H1 (cell line): ENCODE data around the gene SYNE4. TPM values are rescaled to one million over a fixed set of nuclear protein-coding genes. Genes with fewer than 3 reads are reported as not detected.

Source experiments
- CTCF ChIA-PET: fragments of 300-600 bp; sonication (Branson Sonifier 250); formaldehyde crosslinking; loops from one replicate; lab custom pipeline; 2021; ENCODE audit not compliant: partially characterized antibody; lab: Charles Lee
- POLR2A ChIA-PET: fragments of 300-600 bp; sonication (Branson Sonifier 250); formaldehyde crosslinking; loops from one replicate; lab custom pipeline; 2021; ENCODE audit warnings: inconsistent platforms; ENCODE audit not compliant: partially characterized antibody; lab: Charles Lee
- DNase-seq, 2 experiments: peaks; one replicate each; pipeline versions ENCODE4 v3.0.0 to v3.0.0-alpha.2; 2010 to 2022; ENCODE audit warnings: low spot score in 2 of 2, low read depth in 1 of 2, mixed read lengths in 1 of 2
- FAIRE-seq: peaks from 2 replicates; lab custom pipeline; 2011; peaks lifted over from hg19 to GRCh38; lab: Jason Lieb, UNC
- H2AFZ ChIP-seq: 2 replicates; pipeline ENCODE4 v1.8.1; 2012; ENCODE audit warnings: low read length, inconsistent platforms
- H2AK5ac ChIP-seq: 2 replicates; pipeline ENCODE4 v1.6.1; 2013; ENCODE audit warnings: low read depth, low read length
- H2BK120ac ChIP-seq: replicated peaks from 2 replicates; pipeline ENCODE3; 2013; ENCODE audit warnings: low read depth, low read length, inconsistent platforms
- H2BK12ac ChIP-seq: 2 replicates; pipeline ENCODE4 v1.6.1; 2013; ENCODE audit warnings: low read depth, low read length
- H2BK15ac ChIP-seq: 2 replicates; pipeline ENCODE4 v1.6.1; 2013; ENCODE audit warnings: low read length
- H2BK20ac ChIP-seq: 2 replicates; pipeline ENCODE4 v1.6.1; 2013; ENCODE audit warnings: low read length
- H2BK5ac ChIP-seq: 2 replicates; pipeline ENCODE4 v1.6.1; 2013; ENCODE audit warnings: low read depth, low read length
- H3K14ac ChIP-seq: 2 replicates; pipeline ENCODE4 v1.6.1; 2013; ENCODE audit warnings: inconsistent platforms; ENCODE audit not compliant: insufficient read length
- H3K18ac ChIP-seq: 2 replicates; pipeline ENCODE4 v1.6.1; 2013; ENCODE audit warnings: low read length; ENCODE audit errors: extremely low read depth
- H3K23ac ChIP-seq: 2 replicates; pipeline ENCODE4 v1.6.1; 2013; ENCODE audit warnings: inconsistent platforms; ENCODE audit not compliant: insufficient read length
- H3K23me2 ChIP-seq: 2 replicates; pipeline ENCODE4 v1.6.1; 2013; ENCODE audit warnings: low read depth, low read length
- H3K27ac ChIP-seq: 2 replicates; pipeline ENCODE4 v1.6.1; 2011; ENCODE audit warnings: low read depth, low read length, inconsistent platforms
- H3K27me3 ChIP-seq, 4 experiments: replicated peaks in 1 of 4; 1 replicate in 1 of 4; 2 replicates in 3 of 4; pipeline versions ENCODE4 v1.6.1 to v1.8.1; 2011 to 2013; ENCODE audit warnings: low read length in 3 of 4, mild to moderate bottlenecking in 3 of 4, inconsistent platforms in 2 of 4, mixed read lengths in 2 of 4, moderate library complexity in 1 of 4; ENCODE audit not compliant: control insufficient read depth in 3 of 4, insufficient read depth in 3 of 4; ENCODE audit errors: extremely low read depth in 1 of 4
- H3K36me3 ChIP-seq, 4 experiments: 2 replicates each; pipeline versions ENCODE4 v1.6.1 to v1.8.1; 2011 to 2013; ENCODE audit warnings: mild to moderate bottlenecking in 4 of 4, low read length in 3 of 4, moderate library complexity in 2 of 4, control low read depth in 1 of 4, inconsistent platforms in 1 of 4; ENCODE audit not compliant: insufficient read depth in 4 of 4, control insufficient read depth in 2 of 4
- H3K4ac ChIP-seq: replicated peaks from 2 replicates; pipeline ENCODE3; 2013; ENCODE audit warnings: low read length, low read depth, mixed read lengths, inconsistent platforms; ENCODE audit not compliant: insufficient read length
- H3K4me1 ChIP-seq, 4 experiments: replicated peaks in 1 of 4; 1 replicate in 1 of 4; 2 replicates in 3 of 4; pipeline versions ENCODE4 v1.6.1 to v1.8.1; 2011 to 2013; ENCODE audit warnings: low read length in 3 of 4, inconsistent platforms in 2 of 4, mixed read lengths in 1 of 4; ENCODE audit not compliant: insufficient read depth in 4 of 4, control insufficient read depth in 3 of 4
- H3K4me2 ChIP-seq, 2 experiments: 2 replicates each; pipeline versions ENCODE4 v1.6.1 to v1.8.1; 2011 to 2013; ENCODE audit warnings: low read depth in 2 of 2, low read length in 2 of 2, control low read depth in 1 of 2, inconsistent platforms in 1 of 2, mild to moderate bottlenecking in 1 of 2; ENCODE audit not compliant: insufficient read depth in 1 of 2
- H3K4me3 ChIP-seq, 4 experiments: fragments of 200-600, 300-600 bp in 1 of 4; sonication (generic), shearing (Covaris generic), sonication (Bioruptor Twin) in 1 of 4; 2 replicates each; pipeline versions ENCODE4 v1.5.1 to v1.8.1; 2011 to 2016; ENCODE audit warnings: low read length in 4 of 4, low read depth in 3 of 4, control low read depth in 2 of 4, inconsistent platforms in 2 of 4, mild to moderate bottlenecking in 2 of 4, mixed read lengths in 1 of 4, moderate library complexity in 1 of 4; ENCODE audit not compliant: insufficient read depth in 2 of 4; ENCODE audit errors: extremely low read depth in 1 of 4
- H3K56ac ChIP-seq: replicated peaks from 2 replicates; pipeline ENCODE3; 2013; ENCODE audit warnings: low read depth, mild to moderate bottlenecking, mixed read lengths, low read length, inconsistent platforms; ENCODE audit not compliant: insufficient read length
- H3K79me1 ChIP-seq: 2 replicates; pipeline ENCODE4 v1.6.1; 2013; ENCODE audit warnings: low read depth, low read length, control low read depth
- H3K79me2 ChIP-seq, 2 experiments: 2 replicates each; pipeline versions ENCODE4 v1.6.1 to v1.8.1; 2012 to 2013; ENCODE audit warnings: low read length in 2 of 2, mild to moderate bottlenecking in 2 of 2, inconsistent platforms in 1 of 2; ENCODE audit not compliant: insufficient read depth in 2 of 2, control insufficient read depth in 1 of 2
- H3K9ac ChIP-seq, 4 experiments: replicated peaks in 1 of 4; 1 replicate in 1 of 4; 2 replicates in 3 of 4; pipeline versions ENCODE4 v1.6.1 to v1.8.1; 2011 to 2013; ENCODE audit warnings: low read depth in 3 of 4, low read length in 3 of 4, control low read depth in 2 of 4, mild to moderate bottlenecking in 2 of 4, moderate library complexity in 2 of 4, inconsistent platforms in 1 of 4; ENCODE audit errors: extremely low read depth in 1 of 4
- H3K9me3 ChIP-seq, 2 experiments: 2 replicates each; pipeline versions ENCODE4 v1.6.1 to v1.8.1; 2012 to 2013; ENCODE audit warnings: mild to moderate bottlenecking in 2 of 2, moderate library complexity in 2 of 2, control low read depth in 1 of 2, inconsistent platforms in 1 of 2, low read depth in 1 of 2, low read length in 1 of 2, mixed read lengths in 1 of 2; ENCODE audit not compliant: insufficient read depth in 2 of 2
- H4K20me1 ChIP-seq, 2 experiments: replicated peaks in 1 of 2; 2 replicates each; pipeline versions ENCODE3 to v1.8.1; 2011 to 2013; ENCODE audit warnings: inconsistent platforms in 2 of 2, low read length in 2 of 2, mild to moderate bottlenecking in 1 of 2; ENCODE audit not compliant: insufficient read depth in 2 of 2, control insufficient read depth in 1 of 2
- H4K5ac ChIP-seq: 2 replicates; pipeline ENCODE4 v1.6.1; 2013; ENCODE audit warnings: low read length, low read depth, mixed read lengths, inconsistent platforms; ENCODE audit not compliant: insufficient read length
- H4K8ac ChIP-seq: 2 replicates; pipeline ENCODE4 v1.8.0; 2013; ENCODE audit warnings: mild to moderate bottlenecking, moderate library complexity, low read length, inconsistent platforms; ENCODE audit not compliant: insufficient read depth; ENCODE audit errors: extremely low read depth
- H4K91ac ChIP-seq: replicated peaks from 2 replicates; pipeline ENCODE3; 2013; ENCODE audit warnings: low read length, mixed read lengths, inconsistent platforms; ENCODE audit not compliant: insufficient read length
- ASH2L ChIP-seq: fragments of 200-600, 300-600 bp; sonication (generic); IDR thresholded peaks from one replicate; pipeline ENCODE4 v1.7.1; 2017; ENCODE audit warnings: low read length
- EP300 ChIP-seq, 2 experiments: IDR thresholded peaks; 1 replicate in 1 of 2; 2 replicates in 1 of 2; pipeline ENCODE4 v1.6.1; 2011 to 2012; ENCODE audit warnings: low read depth in 2 of 2, low read length in 2 of 2, mild to moderate bottlenecking in 2 of 2, borderline replicate concordance in 1 of 2, inconsistent platforms in 1 of 2, moderate library complexity in 1 of 2
- GABPA ChIP-seq: IDR thresholded peaks from 2 replicates; pipeline ENCODE4 v1.6.1; 2011; ENCODE audit warnings: mild to moderate bottlenecking, low read length, moderate library complexity, borderline replicate concordance; ENCODE audit not compliant: insufficient read depth
- KDM5A ChIP-seq: fragments of 200-600 bp; IDR thresholded peaks from 2 replicates; pipeline ENCODE4 v1.7.1; 2012; ENCODE audit warnings: mild to moderate bottlenecking, low read length, inconsistent platforms, mixed read lengths
- POLR2AphosphoS5 ChIP-seq: IDR thresholded peaks from 2 replicates; pipeline ENCODE4 v1.6.1; 2011; ENCODE audit warnings: low read depth, low read length
- SP1 ChIP-seq: IDR thresholded peaks from 2 replicates; pipeline ENCODE4 v1.6.1; 2011; ENCODE audit warnings: low read depth, low read length
- SUZ12 ChIP-seq: fragments of 200-600 bp; sonication (generic); IDR thresholded peaks from 2 replicates; pipeline ENCODE4 v1.6.1; 2012; ENCODE audit warnings: mild to moderate bottlenecking, inconsistent platforms, low read length, moderate library complexity, mixed read lengths
- TAF7 ChIP-seq: optimal IDR thresholded peaks from 2 replicates; pipeline ENCODE3; 2011; ENCODE audit warnings: low read depth, mild to moderate bottlenecking, inconsistent platforms, low read length, moderate library complexity, borderline replicate concordance
- WGBS, 2 experiments: shearing (Covaris generic) in 1 of 2; methylation state at CpG; one replicate each; pipeline versions ENCODE4 v1.1.6 to v1.1.7; 2013 to 2015; ENCODE audit warnings: low lambda C conversion rate in 2 of 2, mixed read lengths in 2 of 2, inconsistent platforms in 1 of 2, low coverage in 1 of 2, missing lambda C conversion rate in 1 of 2; ENCODE audit not compliant: insufficient replicate concordance in 2 of 2, insufficient coverage in 1 of 2, insufficient read length in 1 of 2; ENCODE audit errors: extremely low coverage in 1 of 2, missing lambda C conversion rate in 1 of 2; 5-methylcytosine and 5-hydroxymethylcytosine counted together
- polyA plus RNA-seq, 7 experiments: library from polyadenylated mRNA; depleted of rRNA in 3 of 7; stranded (reverse) in 5 of 7; unstranded in 2 of 7; fragments of >200 nt in 5 of 7; fragments of 200-250 nt in 2 of 7; gene quantifications; 1 replicate in 5 of 7; 2 replicates in 1 of 7; 4 replicates in 1 of 7; pipeline versions ENCODE4 v1.2.1 to v1.2.3, GENCODE V29; 2011 to 2013; ENCODE audit warnings: missing spikeins in 2 of 7, mixed read lengths in 2 of 7
- total RNA-seq: library from RNA; stranded (reverse); fragmentation: NEBNext Ultra II Directional; extraction: Animal tissue kit (Norgen Biotek cat#: 25700); gene quantifications from 2 replicates; pipeline ENCODE4 v1.2.1, GENCODE V29; 2021
- TF ChIP-seq, protein P1 (sequence below): IDR thresholded peaks from 2 replicates; pipeline ENCODE4 v1.6.1; 2011; ENCODE audit warnings: low read depth, mild to moderate bottlenecking, low read length; ENCODE audit not compliant: insufficient read depth

The SYNE4 gene
- total and polyA plus RNA-seq, 2 of the 8 experiments (the other 6 are each of a cell fraction or from before 2014, with no cell fraction given): 20.8 to 22.6 TPM

- Histone ChIP-seq H4K5ac (peak within 1 kb of the TSS; percentile 80), H2AK5ac (no peak within 1 kb of the TSS), H3K56ac (peak within 1 kb of the TSS; percentile 75), H4K8ac (peak within 1 kb of the TSS; percentile 96), H3K4me3 (peak within 1 kb of the TSS; percentile 75 to 94 (median 82)), H2AFZ (peak within 1 kb of the TSS; percentile 25; the same call in 1 of the 2 replicates), H2BK20ac (no peak within 1 kb of the TSS), H2BK5ac (peak within 1 kb of the TSS; percentile 84), H3K9ac (peak within 1 kb of the TSS; percentile 67 to 85 (median 80)), H2BK15ac (no peak within 1 kb of the TSS), H3K27me3 (no peaks in the 10 kb centered on the region), H2BK12ac (peak within 1 kb of the TSS; percentile 68; the same call in 1 of the 2 replicates), H3K36me3 (peaks cover 8 to 19% (median 17%) of the 10 kb centered on the region in 4 experiments; a peak in 7 of 8 replicates), H3K4me1 (peaks cover 0 to 11% (median 4%) of the 10 kb centered on the region in 4 experiments; a peak in 5 of 7 replicates), H3K23ac (no peak within 1 kb of the TSS), H2BK120ac (no peak within 1 kb of the TSS), H3K9me3 (no peaks in the 10 kb centered on the region), H4K91ac (peak within 1 kb of the TSS; percentile 71), H3K4ac (peak within 1 kb of the TSS; percentile 28), H3K4me2 (peak within 1 kb of the TSS; percentile 87 to 93), H4K20me1 (peaks cover 7 to 19% of the 10 kb centered on the region in 2 experiments), H3K18ac (peak within 1 kb of the TSS; percentile 94), H3K79me2 (peaks cover 3 to 35% of the 10 kb centered on the region in 2 experiments; a peak in 3 of 4 replicates), H3K14ac (no peak within 1 kb of the TSS), H3K27ac (peak within 1 kb of the TSS; percentile 83; the same call in 1 of the 2 replicates), H3K79me1 (peaks cover 4% of the 10 kb centered on the region; the same call in 1 of the 2 replicates), H3K23me2 (peaks cover 4% of the 10 kb centered on the region)
- peak in 1 of 2 experiments; percentile 96 for DNase-seq
- 1% methylated on average over 52 of the region's 76 CpGs; no CpG with 5 or more reads in 1 of the 2 experiments for WGBS, 2 experiments
- CTCF ChIA-PET: interaction anchor here (0.9 to 1.2 kb wide), 2 partner anchors 59 to 362 kb away, joined by 3 to 6 read pairs; no protein-coding TSS in a partner anchor
- POLR2A ChIA-PET: interaction anchor here (1.0 to 2.2 kb wide), 16 partner anchors 18 to 118 kb away, joined by 3 to 9 read pairs (median 5); partner anchors contain the start of genes ALKBH6, CAPNS1, OVOL3 and POLR2I
- FAIRE-seq: no peak
- TF ChIP-seq KDM5A (0 out of 2 replicates have a peak, but pooled peaks have one; percentile 18), GABPA (no peak), TAF7 (no peak), EP300 (IDR thresholded peaks at IDR 0.05; ENCODE audit: borderline replicate concordance in 1 of 2, low read depth in 2 of 2, low read length in 2 of 2) (peak in 1 of 2 experiments; percentile 29; a peak in 1 of 3 replicates), SUZ12 (no peak), SP1 (peak; percentile 64), ASH2L (peak; percentile 14), POLR2AphosphoS5 (0 out of 2 replicates have a peak, but pooled peaks have one; percentile 16)
- TF ChIP-seq, protein P1, sequence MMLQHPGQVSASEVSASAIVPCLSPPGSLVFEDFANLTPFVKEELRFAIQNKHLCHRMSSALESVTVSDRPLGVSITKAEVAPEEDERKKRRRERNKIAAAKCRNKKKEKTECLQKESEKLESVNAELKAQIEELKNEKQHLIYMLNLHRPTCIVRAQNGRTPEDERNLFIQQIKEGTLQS: no peak
These were observed 46.4 kb upstream of the SYNE4 start, which contains the start of gene WDR62 for GRCh38 chr19:36054733-36055686. TSS of gene WDR62 (plus strand) at chr19:36054897. CDS start at chr19:36054972, 75 bp downstream.
